GM21825 (cell line): ENCODE data around the gene TBX19.

ENCODE experiments used
- ATAC-seq: cut with Tn5 transposase; IDR thresholded peaks from one replicate; pipeline ENCODE4 v1.9.1; 2021; ENCODE audit warnings: mild to moderate bottlenecking, moderate library complexity; ENCODE audit not compliant: unreplicated experiment

The TBX19 gene

DNA sequence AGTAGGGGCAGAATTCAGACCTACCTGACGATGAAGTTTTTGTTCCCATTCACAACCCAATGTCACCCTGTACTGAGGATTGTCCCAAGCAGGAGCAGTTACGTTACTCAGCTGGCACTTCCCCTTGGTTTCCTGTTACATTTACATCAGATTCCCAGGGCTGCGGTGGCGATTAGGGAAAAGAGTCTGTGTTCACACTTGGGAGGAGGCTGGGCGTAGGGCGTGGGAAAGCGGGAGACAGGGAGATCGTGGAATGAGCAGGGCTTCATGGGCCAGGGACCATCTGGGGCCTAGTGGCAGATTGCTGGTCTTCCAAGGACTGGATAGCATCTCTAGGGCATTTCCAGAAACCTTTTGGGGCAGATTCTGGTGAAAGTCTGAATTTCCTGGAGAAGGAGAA is 39.0 kb downstream of the TBX19 start:
- no peak for ATAC-seq

DNA sequence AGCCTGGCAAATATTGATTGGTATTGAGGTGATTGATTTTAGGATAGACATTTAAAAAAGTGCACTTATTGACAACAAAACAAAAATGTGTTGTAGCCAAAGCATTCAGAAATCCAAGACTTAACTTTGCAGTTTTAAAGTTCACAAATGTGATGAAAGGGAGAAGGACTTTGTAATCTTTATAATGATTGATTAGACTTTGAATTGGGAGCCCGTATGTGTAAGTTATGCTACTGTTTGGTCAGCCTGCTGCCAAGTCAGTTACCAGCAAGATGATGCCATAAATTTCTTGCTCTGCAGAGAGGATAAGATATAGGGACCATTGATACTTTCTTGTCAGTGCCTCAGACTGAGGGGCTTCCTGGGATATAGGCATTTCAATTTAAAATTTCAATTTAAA is 39.5 kb downstream of the TBX19 start:
- ATAC-seq: no peak

DNA sequence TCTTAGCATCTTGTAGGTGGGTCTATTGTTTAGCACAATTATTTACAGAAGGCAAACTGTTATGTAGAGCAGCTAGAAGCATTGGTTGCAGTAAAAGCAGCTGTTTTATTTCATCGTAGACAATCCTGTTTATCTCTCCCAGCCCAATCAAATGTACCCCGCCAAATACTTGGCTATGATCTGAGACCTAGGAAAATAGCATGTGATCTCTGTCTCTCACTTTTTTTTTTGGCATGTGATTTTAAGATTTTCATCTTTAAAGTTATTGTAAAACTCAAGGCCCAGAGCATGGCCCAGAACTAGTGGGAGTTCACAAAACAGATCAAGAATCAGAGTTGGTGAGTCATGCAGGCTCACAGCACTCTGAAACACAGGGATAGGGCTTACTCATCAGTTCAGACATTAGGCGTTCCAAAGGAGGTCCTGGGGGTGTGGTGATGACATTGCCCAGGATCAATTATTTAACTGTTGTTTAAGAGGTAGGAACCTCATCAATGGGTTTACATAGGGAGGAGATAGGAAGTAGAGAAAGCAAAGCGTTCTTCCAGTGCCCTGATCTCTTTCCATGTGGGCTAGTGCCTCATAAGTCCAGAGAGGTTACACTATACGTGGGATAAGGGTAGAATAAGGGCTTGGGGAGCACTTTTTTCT is 40.2 kb downstream of the TBX19 start:
- ATAC-seq: no peak

DNA sequence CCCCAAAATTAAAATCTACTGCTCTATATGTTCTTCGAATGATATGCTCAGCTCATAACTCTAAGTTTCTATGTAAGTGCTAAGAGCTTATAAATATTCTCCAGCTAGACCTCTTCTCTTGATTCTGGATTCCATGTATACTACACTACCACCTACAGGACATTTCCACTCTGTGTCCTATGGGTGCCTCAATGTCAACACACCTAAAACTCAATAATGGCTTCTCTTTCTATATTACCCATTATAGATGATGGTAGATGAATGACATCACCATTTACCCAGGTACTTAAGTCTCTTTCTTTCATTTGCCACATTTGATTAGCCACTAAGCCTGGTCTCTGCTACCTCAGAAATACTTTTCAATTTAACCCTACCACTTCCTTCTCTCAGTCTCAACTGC is 41.3 kb downstream of the TBX19 start:
- no peak for ATAC-seq

- ATAC-seq: no peak
Measured at GRCh38 chr1:168324745-168325425, 44.2 kb downstream of the TBX19 start.

- ATAC-seq: no peak
Measured at GRCh38 chr1:168328731-168329364, 48.2 kb downstream of the TBX19 start.

- no peak for ATAC-seq
Measured at GRCh38 chr1:168330285-168330684, 49.6 kb downstream of the TBX19 start.

GRCh38 chr1:168331569-168331968 is 50.9 kb downstream of the TBX19 start:
- ATAC-seq: no peak

GRCh38 chr1:168333562-168334276 is 53.0 kb downstream of the TBX19 start:
- no peak for ATAC-seq

DNA sequence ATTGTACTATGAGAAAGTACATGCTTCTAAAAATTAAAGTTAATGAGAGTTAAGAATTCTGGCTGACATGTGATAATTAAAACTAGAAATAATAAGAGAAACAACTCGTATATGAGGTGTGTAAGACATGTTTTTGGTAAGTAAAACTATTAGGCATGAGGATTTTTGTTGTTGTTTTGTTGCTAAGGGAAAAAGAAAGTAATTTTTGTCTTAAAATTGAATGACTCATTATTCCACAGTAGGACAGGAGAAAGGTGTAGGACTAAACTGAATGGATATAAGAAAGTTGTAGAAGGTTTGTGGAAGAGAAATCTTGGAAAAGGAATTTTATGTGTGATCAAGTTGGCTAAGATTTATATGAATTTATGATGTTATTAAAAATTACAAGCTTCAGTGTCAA is 54.8 kb downstream of the TBX19 start:
- no peak for ATAC-seq

- no peak for ATAC-seq
Measured at GRCh38 chr1:168338589-168339503, 58.2 kb downstream of the TBX19 start.

GRCh38 chr1:168340781-168341482 is 60.3 kb downstream of the TBX19 start:
- ATAC-seq: no peak

GRCh38 chr1:168341483-168341975 is 60.9 kb downstream of the TBX19 start:
- ATAC-seq: no peak

DNA sequence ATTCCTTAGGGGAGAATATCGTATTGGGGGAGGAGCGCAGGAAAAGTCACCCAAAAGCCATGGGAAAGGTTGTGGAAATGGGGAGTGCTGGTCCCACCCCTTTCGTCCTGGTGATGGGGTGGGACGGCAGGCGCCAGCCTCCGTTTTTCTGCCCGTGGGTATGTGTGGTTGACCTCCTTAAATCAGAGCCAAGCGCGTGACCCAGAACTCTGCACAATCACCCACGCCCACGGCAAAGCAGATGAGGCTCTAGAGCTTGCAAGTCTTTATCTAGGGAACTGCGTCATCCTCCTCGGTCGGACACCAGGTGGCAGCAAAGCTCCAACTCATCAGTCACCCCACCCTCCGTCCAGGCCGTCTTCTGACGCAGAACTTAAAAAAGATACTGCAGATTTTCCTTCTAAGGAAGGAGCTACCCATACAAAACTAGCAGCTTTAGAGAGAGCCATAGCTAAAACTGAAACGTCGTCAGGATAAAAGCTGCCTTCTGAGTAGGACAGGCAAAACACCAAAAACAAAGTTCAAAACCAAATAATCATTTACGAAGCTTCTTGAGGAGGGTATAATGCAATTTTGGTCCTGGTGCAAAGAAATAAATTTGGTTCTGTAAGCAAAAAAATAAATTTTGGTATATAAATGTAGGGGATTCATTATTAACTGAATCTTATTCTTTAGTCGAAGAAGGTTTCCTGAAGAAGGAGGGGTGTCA is 62.0 kb downstream of the TBX19 start:
- peak; percentile 91 for ATAC-seq

DNA sequence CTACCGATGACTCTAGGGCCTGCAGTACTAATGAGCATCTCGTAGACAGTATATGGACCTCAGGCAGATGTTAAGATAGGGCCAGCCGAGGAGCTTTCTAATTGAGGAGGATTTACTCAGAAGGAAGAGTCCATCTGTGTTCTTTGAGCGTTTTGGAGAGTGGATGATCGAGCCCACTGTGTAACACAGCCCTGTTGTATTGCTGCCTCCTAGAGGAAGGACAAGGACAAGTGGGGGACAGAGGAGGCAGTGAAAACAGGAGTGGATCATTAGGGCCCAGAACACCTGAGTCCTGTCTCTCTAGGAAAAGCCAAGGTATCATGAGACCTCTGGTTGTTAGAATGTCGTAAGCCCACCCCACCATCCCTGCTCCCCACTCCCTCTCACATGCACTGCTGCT is 62.9 kb downstream of the TBX19 start:
- no peak for ATAC-seq

DNA sequence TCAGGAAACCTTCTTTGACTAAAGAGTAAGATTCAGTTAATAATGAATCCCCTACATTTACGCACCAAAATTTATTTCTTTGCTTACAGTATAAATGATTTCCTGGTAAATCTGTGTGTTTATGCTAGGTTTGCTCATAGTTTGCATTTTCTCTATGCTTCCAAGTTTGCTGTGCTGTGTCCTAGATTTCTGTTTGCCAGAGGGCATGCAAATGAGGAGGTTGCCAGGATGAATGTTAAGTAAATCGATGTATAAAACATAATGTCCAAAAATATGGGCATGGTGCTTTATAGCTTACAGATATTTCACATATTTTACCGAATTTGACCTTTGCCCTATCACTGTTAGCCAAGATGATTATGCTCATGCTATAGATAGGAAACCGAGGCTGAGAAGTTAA is 63.8 kb downstream of the TBX19 start:
- ATAC-seq: no peak

- no peak for ATAC-seq
Measured at GRCh38 chr1:168345939-168346338, 65.3 kb downstream of the TBX19 start.

GRCh38 chr1:168347630-168348029 is 67.0 kb downstream of the TBX19 start:
- no peak for ATAC-seq

DNA sequence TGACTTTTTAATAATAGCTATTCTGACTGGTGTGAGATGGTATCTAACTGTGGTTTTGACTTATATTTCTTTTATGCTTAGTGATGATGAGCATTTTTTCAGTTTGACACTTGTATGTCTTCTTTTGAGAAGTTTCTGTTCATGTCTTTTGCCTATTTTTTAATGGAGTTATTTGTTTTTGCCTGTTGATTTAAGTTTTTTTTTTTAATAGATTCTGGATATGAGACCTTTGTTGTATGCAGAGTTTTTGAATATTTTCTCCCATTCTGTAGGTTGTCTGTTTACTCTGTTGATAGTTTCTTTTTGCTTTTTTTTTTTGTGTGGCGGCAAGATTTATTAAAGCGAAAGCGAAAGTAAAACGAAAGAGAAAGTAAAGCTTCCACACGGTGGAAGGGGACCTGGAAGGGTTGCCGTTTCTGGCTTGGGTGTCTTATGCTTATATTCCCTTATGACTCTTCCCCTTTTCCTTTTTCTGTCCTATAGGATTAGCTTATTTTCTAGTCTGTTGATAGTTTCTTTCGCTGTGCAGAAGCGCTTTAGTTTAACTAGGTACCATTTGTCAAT is 67.6 kb downstream of the TBX19 start:
- ATAC-seq: no peak
